ENCODE measurements around the gene ALDH4A1.

GRCh38 chr1:18875796-18876128 is 26.6 kb downstream of the ALDH4A1 start:
- TF ChIP-seq CTCF (IDR thresholded peaks at IDR 0.05) (no peak), POLR2AphosphoS5 (IDR thresholded peaks at IDR 0.05) (no peak)
